ENCODE results near the gene ABI2.
"Not testable (repeated sequence)": the region's sequence is repeated elsewhere in the genome, so short reads cannot be mapped to it uniquely, and the experiment has no call there.

Gene ABI2

GRCh38 chr2:203413796-203414195 is 85.6 kb downstream of the ABI2 start:
- H3K4me3 ChIP-seq (replicated peaks; ENCODE audit: low read depth, low read length): no peak overlapping the region
- DNase-seq (ENCODE audit: low read depth): no peak
- TF ChIP-seq, protein P1, sequence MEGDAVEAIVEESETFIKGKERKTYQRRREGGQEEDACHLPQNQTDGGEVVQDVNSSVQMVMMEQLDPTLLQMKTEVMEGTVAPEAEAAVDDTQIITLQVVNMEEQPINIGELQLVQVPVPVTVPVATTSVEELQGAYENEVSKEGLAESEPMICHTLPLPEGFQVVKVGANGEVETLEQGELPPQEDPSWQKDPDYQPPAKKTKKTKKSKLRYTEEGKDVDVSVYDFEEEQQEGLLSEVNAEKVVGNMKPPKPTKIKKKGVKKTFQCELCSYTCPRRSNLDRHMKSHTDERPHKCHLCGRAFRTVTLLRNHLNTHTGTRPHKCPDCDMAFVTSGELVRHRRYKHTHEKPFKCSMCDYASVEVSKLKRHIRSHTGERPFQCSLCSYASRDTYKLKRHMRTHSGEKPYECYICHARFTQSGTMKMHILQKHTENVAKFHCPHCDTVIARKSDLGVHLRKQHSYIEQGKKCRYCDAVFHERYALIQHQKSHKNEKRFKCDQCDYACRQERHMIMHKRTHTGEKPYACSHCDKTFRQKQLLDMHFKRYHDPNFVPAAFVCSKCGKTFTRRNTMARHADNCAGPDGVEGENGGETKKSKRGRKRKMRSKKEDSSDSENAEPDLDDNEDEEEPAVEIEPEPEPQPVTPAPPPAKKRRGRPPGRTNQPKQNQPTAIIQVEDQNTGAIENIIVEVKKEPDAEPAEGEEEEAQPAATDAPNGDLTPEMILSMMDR (IDR thresholded peaks at IDR 0.05; ENCODE audit: low read length, missing control alignments): no peak

- TF ChIP-seq, protein P1 (IDR thresholded peaks at IDR 0.05; ENCODE audit: low read length, missing control alignments): no peak
- no peak for DNase-seq (ENCODE audit: low read depth)
Observed at GRCh38 chr2:203418271-203418670, 90.1 kb downstream of the ABI2 start.

GRCh38 chr2:203427061-203427460 is 98.9 kb downstream of the ABI2 start:
- no peak overlapping the region for H3K4me3 ChIP-seq (replicated peaks; ENCODE audit: low read depth, low read length)
- TF ChIP-seq, protein P1 (IDR thresholded peaks at IDR 0.05; ENCODE audit: low read length, missing control alignments): no peak
- peak; percentile 79 for DNase-seq (ENCODE audit: low read depth)

More at GRCh38 chr2:203418271-203418670, 90.1 kb downstream of the ABI2 start:
- H3K4me3 ChIP-seq (replicated peaks; ENCODE audit: low read depth, low read length): no peak overlapping the region

GRCh38 chr2:203429643-203430042 is 101.4 kb downstream of the ABI2 start:
- not testable (repeated sequence) for DNase-seq (ENCODE audit: low read depth); H3K4me3 ChIP-seq (replicated peaks; ENCODE audit: low read depth, low read length)

DNA sequence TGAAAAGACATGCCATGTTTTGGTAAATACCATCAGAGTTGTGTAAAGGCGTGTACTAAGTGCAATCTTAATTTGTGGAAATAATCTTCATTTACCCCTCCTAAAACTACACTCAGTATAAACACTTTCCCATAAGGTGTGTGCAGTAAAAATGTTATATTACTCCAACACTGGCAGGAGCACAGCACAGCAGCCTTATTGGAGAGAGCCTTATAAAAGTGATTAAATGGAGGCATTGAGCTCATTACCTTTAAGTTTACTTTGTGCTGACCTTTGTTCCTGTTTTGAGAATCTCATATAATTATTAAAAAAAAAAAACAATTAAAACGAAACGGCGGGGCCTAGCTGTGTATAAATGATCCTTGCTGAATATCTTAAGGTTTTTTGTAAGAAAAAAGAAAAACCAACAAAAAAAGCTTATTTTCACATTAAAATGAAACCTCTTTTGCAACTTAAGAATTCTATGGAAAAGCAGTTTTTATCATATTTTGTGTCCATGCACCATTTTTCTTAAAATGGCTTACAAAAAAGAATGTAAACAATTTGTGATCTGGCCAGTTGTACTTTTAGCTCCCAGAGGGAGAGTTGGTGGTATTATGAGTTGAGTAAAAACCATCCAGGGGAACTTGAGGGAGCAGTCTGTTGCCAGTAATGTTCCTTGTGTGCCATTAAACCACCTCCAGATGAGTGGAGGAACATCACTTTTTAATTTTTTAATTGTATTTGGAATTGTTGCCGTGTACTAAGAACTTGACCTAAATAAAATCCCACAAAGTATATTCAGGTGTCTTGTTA is 103.4 kb downstream of the ABI2 start:
- no peak overlapping the region for H3K4me3 ChIP-seq (replicated peaks; ENCODE audit: low read depth, low read length)
- no peak for DNase-seq (ENCODE audit: low read depth)
- TF ChIP-seq, protein P1 (IDR thresholded peaks at IDR 0.05; ENCODE audit: low read length, missing control alignments): no peak

GRCh38 chr2:203432811-203433210 is 104.6 kb downstream of the ABI2 start:
- H3K4me3 ChIP-seq (replicated peaks; ENCODE audit: low read depth, low read length): no peak overlapping the region
- DNase-seq (ENCODE audit: low read depth): no peak
- TF ChIP-seq, protein P1 (IDR thresholded peaks at IDR 0.05; ENCODE audit: low read length, missing control alignments): no peak

GRCh38 chr2:203436496-203436895 is 108.3 kb downstream of the ABI2 start:
- TF ChIP-seq, protein P1 (IDR thresholded peaks at IDR 0.05; ENCODE audit: low read length, missing control alignments): no peak
- DNase-seq (ENCODE audit: low read depth): no peak
- H3K4me3 ChIP-seq (replicated peaks; ENCODE audit: low read depth, low read length): no peak overlapping the region

Data from fibroblast of pulmonary artery (primary cell).